Measurements from ENCODE around the gene SIK2.
"Not testable (repeated sequence)": the region's sequence is repeated elsewhere in the genome, so short reads cannot be mapped to it uniquely, and the experiment has no call there.

Gene SIK2

DNA sequence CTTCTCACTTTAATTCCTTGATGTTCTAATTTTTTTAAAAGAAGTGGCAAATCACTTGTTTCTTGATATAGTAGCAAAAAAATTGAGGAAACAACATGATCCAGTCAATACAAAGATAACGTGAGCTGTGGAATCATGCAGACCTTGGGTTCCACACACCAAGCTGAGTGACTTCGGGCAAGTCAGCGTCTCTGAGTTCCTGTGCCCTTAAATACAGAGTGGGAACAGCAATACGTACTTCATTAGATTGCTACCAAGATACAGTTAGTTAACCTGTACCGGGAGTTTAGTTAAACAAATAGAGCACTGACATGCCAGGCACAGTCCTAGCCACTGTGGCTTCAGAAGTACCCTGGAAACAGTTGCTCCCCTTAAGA lies 105.4 kb downstream of the SIK2 start:
- peaks cover 46% of the 10 kb centered on the region for H3K36me3 ChIP-seq (ENCODE audit: insufficient read depth, low read length)
- H3K27ac ChIP-seq (ENCODE audit: low read depth, low read length), result no peak overlapping the region
- no peak overlapping the region for H3K4me3 ChIP-seq (ENCODE audit: low read depth in 1 of 2, low read length in 2 of 2)

DNA sequence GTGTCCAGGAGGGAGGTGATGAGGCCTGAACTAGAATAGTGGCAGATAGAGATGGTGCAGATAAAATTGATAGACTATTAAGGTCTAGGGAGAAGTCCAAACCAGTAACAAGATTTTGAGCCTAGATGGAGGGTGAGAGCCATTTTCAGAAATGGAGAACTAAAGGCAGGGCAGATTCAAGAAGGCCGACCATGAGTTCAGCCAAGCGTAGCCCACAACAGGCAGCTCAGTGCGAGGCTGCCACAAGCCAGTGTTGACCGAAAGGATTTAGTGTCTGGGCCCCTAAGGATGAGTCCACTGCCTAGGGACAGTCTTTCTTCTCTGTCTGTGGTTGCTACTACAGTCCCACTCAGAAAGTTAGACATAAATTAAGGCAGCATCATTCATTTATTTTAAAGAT lies 112.3 kb downstream of the SIK2 start:
- Histone ChIP-seq H3K27me3 (ENCODE audit: control insufficient read depth in 1 of 2, insufficient read depth in 2 of 2, low read length in 2 of 2) (no peaks in the 10 kb centered on the region), H3K4me1 (ENCODE audit: insufficient read depth, low read length) (peaks cover 13% of the 10 kb centered on the region), H3K9me3 (ENCODE audit: low read length) (no peaks in the 10 kb centered on the region), H3K4me3 (ENCODE audit: low read depth in 1 of 2, low read length in 2 of 2) (no peak overlapping the region), H3K36me3 (ENCODE audit: insufficient read depth, low read length) (peaks cover 10% of the 10 kb centered on the region), H3K27ac (ENCODE audit: low read depth, low read length) (no peak overlapping the region), H3K9ac (ENCODE audit: low read length) (no peak overlapping the region)

More for the DNA sequence above, 105.4 kb downstream of the SIK2 start:
- no peaks in the 10 kb centered on the region for H3K27me3 ChIP-seq (ENCODE audit: control insufficient read depth in 1 of 2, insufficient read depth in 2 of 2, low read length in 2 of 2)
- no peak overlapping the region for H3K9ac ChIP-seq (ENCODE audit: low read length)
- H3K4me1 ChIP-seq (ENCODE audit: insufficient read depth, low read length), result peaks cover 11% of the 10 kb centered on the region
- H3K9me3 ChIP-seq (ENCODE audit: low read length), result no peaks in the 10 kb centered on the region

DNA sequence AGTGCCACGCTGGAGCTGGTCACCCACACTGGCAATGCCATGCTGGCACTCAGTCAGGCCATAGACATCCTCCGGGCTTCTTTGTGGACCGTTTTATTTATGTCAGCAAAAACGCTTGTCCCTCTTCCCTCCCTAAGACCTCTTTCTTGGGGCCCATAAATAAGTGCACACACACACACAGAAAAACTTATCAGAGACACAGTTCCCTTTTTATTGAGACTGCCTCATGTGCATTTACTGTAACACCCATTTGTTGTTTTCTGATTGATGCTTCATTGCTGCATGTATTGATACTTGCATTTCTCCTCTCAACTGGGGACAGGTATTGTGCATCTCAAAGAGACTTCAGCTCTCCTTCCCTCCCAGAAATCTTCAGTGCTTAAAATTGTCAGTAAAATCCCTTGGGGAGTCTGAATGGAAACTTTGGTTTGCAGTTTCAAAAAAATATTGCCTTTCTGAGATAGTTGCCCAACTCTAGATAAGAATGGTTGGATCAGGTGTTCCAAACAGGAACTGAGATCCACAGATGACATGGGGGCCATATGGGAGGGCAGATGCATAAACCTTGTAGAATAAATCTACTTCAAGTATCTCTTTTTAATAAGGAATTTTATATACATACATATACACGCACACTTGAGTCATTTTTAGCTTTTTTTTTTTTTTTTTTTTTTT lies 113.0 kb downstream of the SIK2 start:
- no peak overlapping the region for H3K9ac ChIP-seq (ENCODE audit: low read length)
- peaks cover 13% of the 10 kb centered on the region for H3K4me1 ChIP-seq (ENCODE audit: insufficient read depth, low read length)
- no peak overlapping the region for H3K27ac ChIP-seq (ENCODE audit: low read depth, low read length)
- no peaks in the 10 kb centered on the region for H3K9me3 ChIP-seq (ENCODE audit: low read length)
- H3K36me3 ChIP-seq (ENCODE audit: insufficient read depth, low read length), result peaks cover 18% of the 10 kb centered on the region
- H3K4me3 ChIP-seq (ENCODE audit: low read depth in 1 of 2, low read length in 2 of 2), result no peak overlapping the region
- H3K27me3 ChIP-seq (ENCODE audit: control insufficient read depth in 1 of 2, insufficient read depth in 2 of 2, low read length in 2 of 2), result no peaks in the 10 kb centered on the region

DNA sequence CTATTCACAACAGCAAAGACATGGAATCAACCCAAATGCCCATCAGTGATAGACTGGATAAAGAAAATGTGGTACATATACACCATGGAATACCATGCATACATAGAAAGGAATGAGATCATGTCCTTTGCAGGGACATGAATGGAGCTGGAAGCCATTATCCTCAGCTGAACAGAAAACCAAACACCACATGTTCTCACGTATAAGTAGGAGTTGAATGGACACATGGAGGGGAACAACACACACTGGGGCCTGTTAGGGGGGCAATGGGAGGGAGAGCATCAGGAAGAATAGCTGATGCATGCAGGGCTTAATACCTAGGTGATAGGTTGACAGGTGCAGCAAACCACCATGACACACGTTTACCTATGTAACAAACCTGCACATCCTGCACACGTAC lies 115.4 kb downstream of the SIK2 start:
- not testable (repeated sequence) for H3K9me3 ChIP-seq (ENCODE audit: low read length); H3K4me3 ChIP-seq (ENCODE audit: low read depth in 1 of 2, low read length in 2 of 2); H3K9ac ChIP-seq (ENCODE audit: low read length); H3K27ac ChIP-seq (ENCODE audit: low read depth, low read length); H3K27me3 ChIP-seq (ENCODE audit: control insufficient read depth in 1 of 2, insufficient read depth in 2 of 2, low read length in 2 of 2)
- Histone ChIP-seq H3K4me1 (ENCODE audit: insufficient read depth, low read length) (peaks cover 13% of the 10 kb centered on the region), H3K36me3 (ENCODE audit: insufficient read depth, low read length) (peaks cover 34% of the 10 kb centered on the region)

DNA sequence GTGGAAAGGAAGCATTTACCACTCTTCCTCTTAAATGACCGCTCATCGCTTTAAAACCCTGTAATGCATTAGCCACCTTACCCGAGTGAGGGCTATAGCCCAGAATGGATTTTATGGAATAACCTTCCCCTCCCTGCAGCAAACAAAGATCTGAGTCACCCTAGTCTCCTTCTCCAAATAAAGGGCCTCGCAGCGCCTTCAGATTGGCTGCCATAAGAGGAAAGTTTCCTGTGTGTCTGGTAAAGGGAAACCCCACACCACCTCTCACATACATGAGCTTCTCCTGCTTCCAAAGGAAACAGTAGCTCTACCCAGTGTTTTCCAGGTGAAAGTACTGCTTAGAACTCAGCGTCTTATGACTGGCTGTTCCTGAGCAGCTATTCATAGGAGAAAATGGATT lies 116.2 kb downstream of the SIK2 start:
- Histone ChIP-seq H3K9ac (ENCODE audit: low read length) (no peak overlapping the region), H3K27me3 (ENCODE audit: control insufficient read depth in 1 of 2, insufficient read depth in 2 of 2, low read length in 2 of 2) (no peaks in the 10 kb centered on the region), H3K36me3 (ENCODE audit: insufficient read depth, low read length) (peaks cover 40% of the 10 kb centered on the region), H3K27ac (ENCODE audit: low read depth, low read length) (peak overlapping the region; percentile 36), H3K4me1 (ENCODE audit: insufficient read depth, low read length) (peaks cover 13% of the 10 kb centered on the region), H3K4me3 (ENCODE audit: low read depth in 1 of 2, low read length in 2 of 2) (no peak overlapping the region), H3K9me3 (ENCODE audit: low read length) (no peaks in the 10 kb centered on the region)

DNA sequence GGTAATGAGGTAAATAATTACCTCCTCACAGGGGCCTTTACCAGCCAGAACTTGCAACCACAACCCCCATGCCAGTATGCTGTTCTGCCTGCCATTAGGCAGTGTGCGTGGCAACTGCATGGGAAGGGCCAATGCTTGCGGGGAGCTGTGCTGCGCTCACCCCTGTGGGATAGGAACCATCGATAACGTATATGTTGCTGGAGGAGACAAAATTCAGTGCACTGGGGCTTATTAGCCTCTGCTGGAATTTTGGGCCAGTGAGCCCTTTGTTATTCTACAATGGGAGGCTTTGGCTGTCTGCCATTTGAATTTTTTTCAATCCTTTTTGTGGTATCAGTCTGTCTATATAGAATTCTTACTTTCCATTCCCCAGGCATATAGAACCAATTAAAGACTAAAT lies 116.6 kb downstream of the SIK2 start:
- Histone ChIP-seq H3K36me3 (ENCODE audit: insufficient read depth, low read length) (peaks cover 42% of the 10 kb centered on the region), H3K9me3 (ENCODE audit: low read length) (no peaks in the 10 kb centered on the region), H3K9ac (ENCODE audit: low read length) (no peak overlapping the region), H3K27ac (ENCODE audit: low read depth, low read length) (peak overlapping the region; percentile 36), H3K4me1 (ENCODE audit: insufficient read depth, low read length) (peaks cover 13% of the 10 kb centered on the region), H3K27me3 (ENCODE audit: control insufficient read depth in 1 of 2, insufficient read depth in 2 of 2, low read length in 2 of 2) (no peaks in the 10 kb centered on the region), H3K4me3 (ENCODE audit: low read depth in 1 of 2, low read length in 2 of 2) (no peak overlapping the region)

DNA sequence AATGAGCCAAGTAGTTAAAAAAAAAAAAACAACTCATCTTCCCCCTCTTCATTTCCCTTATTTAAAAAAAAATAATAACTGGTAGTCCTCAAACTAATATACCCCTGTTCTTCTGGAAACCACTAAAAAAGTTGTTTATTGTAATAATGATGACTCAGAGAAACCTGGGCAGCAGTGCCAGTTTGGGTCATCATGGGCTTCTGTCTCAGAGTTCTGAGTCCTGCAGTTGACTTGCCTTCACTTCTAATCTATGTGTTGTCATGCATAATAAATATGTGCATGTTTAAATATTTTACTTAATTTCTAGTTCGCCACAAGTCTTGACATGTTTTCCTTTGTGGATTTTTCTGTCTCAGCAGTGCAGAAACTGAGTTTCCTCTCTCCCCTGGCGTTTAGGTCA lies 117.1 kb downstream of the SIK2 start:
- Histone ChIP-seq H3K4me3 (ENCODE audit: low read depth in 1 of 2, low read length in 2 of 2) (no peak overlapping the region), H3K9ac (ENCODE audit: low read length) (no peak overlapping the region), H3K4me1 (ENCODE audit: insufficient read depth, low read length) (peaks cover 13% of the 10 kb centered on the region), H3K27ac (ENCODE audit: low read depth, low read length) (no peak overlapping the region), H3K9me3 (ENCODE audit: low read length) (no peaks in the 10 kb centered on the region), H3K27me3 (ENCODE audit: control insufficient read depth in 1 of 2, insufficient read depth in 2 of 2, low read length in 2 of 2) (no peaks in the 10 kb centered on the region), H3K36me3 (ENCODE audit: insufficient read depth, low read length) (peaks cover 47% of the 10 kb centered on the region)

DNA sequence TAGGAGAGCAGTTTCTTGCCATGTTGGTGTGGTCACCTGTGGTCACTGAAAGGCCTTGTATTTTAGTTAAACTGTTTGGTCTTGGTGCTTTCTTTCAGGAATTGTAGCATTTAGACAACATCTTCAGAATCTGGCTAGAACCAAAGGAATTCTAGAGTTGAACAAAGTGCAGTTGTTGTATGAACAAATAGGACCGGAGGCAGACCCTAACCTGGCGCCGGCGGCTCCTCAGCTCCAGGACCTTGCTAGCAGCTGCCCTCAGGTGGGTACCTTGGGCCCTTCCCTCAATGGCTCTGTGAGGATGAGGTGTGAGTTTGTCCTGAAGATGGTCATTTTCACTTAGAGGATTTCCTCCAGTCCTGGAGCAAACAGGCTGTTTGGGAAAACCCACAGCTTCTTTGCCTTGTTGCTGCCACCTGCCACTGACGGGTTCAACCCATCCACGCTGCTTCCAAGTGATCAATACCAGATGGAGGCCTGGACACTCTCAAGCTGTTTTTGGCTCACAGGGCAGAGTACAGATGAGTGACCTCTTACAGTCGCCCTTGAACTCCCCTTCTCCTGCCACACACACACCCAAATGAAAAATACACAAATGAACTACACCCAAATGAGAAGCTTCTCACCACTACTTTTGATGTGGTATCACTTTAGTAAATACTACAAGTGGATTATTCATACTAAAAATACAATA lies 118.7 kb downstream of the SIK2 start:
- no peaks in the 10 kb centered on the region for H3K27me3 ChIP-seq (ENCODE audit: control insufficient read depth in 1 of 2, insufficient read depth in 2 of 2, low read length in 2 of 2)
- H3K27ac ChIP-seq (ENCODE audit: low read depth, low read length), result no peak overlapping the region
- no peak overlapping the region for H3K4me3 ChIP-seq (ENCODE audit: low read depth in 1 of 2, low read length in 2 of 2)
- peaks cover 54% of the 10 kb centered on the region for H3K36me3 ChIP-seq (ENCODE audit: insufficient read depth, low read length)
- H3K4me1 ChIP-seq (ENCODE audit: insufficient read depth, low read length), result peaks cover 13% of the 10 kb centered on the region
- H3K9me3 ChIP-seq (ENCODE audit: low read length), result no peaks in the 10 kb centered on the region
- no peak overlapping the region for H3K9ac ChIP-seq (ENCODE audit: low read length)

DNA sequence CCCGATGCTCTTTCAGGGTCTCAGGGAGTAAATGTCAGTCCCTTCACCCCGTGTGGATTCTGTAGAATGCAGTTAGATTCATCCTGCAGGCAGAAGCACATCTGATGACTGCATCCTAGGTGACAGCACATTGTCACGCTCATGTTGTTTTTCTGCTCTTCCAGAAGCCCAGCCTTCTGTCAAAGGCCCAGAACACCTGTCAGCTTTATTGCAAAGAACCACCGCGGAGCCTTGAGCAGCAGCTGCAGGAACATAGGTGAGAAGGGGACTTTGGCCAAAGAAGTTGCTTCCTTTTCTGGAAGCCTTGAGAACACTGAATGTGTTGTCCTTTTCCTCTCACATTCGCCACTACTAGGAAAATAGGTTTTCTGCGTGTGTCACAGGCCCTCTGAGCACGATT lies 120.3 kb downstream of the SIK2 start:
- Histone ChIP-seq H3K27ac (ENCODE audit: low read depth, low read length) (no peak overlapping the region), H3K27me3 (ENCODE audit: control insufficient read depth in 1 of 2, insufficient read depth in 2 of 2, low read length in 2 of 2) (no peaks in the 10 kb centered on the region), H3K9ac (ENCODE audit: low read length) (no peak overlapping the region), H3K36me3 (ENCODE audit: insufficient read depth, low read length) (peaks cover 60% of the 10 kb centered on the region), H3K4me1 (ENCODE audit: insufficient read depth, low read length) (peaks cover 13% of the 10 kb centered on the region), H3K4me3 (ENCODE audit: low read depth in 1 of 2, low read length in 2 of 2) (no peak overlapping the region), H3K9me3 (ENCODE audit: low read length) (no peaks in the 10 kb centered on the region)

DNA sequence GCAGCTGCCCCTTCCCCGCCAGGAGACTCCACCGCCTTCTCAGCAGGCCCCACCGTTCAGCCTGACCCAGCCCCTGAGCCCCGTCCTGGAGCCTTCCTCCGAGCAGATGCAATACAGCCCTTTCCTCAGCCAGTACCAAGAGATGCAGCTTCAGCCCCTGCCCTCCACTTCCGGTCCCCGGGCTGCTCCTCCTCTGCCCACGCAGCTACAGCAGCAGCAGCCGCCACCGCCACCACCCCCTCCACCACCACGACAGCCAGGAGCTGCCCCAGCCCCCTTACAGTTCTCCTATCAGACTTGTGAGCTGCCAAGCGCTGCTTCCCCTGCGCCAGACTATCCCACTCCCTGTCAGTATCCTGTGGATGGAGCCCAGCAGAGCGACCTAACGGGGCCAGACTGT lies 121.3 kb downstream of the SIK2 start:
- H3K4me3 ChIP-seq (ENCODE audit: low read depth in 1 of 2, low read length in 2 of 2), result no peak overlapping the region
- H3K27ac ChIP-seq (ENCODE audit: low read depth, low read length), result no peak overlapping the region
- H3K9me3 ChIP-seq (ENCODE audit: low read length), result no peaks in the 10 kb centered on the region
- peaks cover 66% of the 10 kb centered on the region for H3K36me3 ChIP-seq (ENCODE audit: insufficient read depth, low read length)
- H3K27me3 ChIP-seq (ENCODE audit: control insufficient read depth in 1 of 2, insufficient read depth in 2 of 2, low read length in 2 of 2), result no peaks in the 10 kb centered on the region
- H3K4me1 ChIP-seq (ENCODE audit: insufficient read depth, low read length), result peaks cover 6% of the 10 kb centered on the region
- H3K9ac ChIP-seq (ENCODE audit: low read length), result no peak overlapping the region

DNA sequence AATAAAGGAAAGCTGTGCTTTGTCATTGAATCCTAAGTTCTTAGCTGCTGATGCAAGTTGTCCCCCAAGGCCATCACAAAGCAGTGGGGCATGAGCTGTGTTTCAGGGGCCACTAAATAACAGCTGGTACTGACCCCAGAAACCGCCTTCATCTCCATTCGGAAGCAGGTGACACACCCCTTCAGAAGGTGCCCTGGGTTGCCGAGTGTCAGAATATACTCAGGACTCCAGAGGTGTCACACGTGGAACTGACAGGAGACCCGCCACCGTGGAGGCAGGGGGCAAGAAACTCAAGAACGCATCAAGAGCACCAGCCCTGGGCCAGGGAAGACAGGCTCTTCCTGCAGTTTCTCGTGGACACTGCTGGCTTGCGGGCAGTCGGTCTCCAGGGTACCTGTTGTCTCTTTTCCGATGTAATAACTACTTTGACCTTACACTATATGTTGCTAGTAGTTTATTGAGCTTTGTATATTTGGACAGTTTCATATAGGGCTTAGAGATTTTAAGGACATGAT lies 122.4 kb downstream of the SIK2 start:
- no peak overlapping the region for H3K4me3 ChIP-seq (ENCODE audit: low read depth in 1 of 2, low read length in 2 of 2)
- no peaks in the 10 kb centered on the region for H3K27me3 ChIP-seq (ENCODE audit: control insufficient read depth in 1 of 2, insufficient read depth in 2 of 2, low read length in 2 of 2)
- peaks cover 63% of the 10 kb centered on the region for H3K36me3 ChIP-seq (ENCODE audit: insufficient read depth, low read length)
- no peak overlapping the region for H3K27ac ChIP-seq (ENCODE audit: low read depth, low read length)
- H3K4me1 ChIP-seq (ENCODE audit: insufficient read depth, low read length), result peaks cover 8% of the 10 kb centered on the region
- no peaks in the 10 kb centered on the region for H3K9me3 ChIP-seq (ENCODE audit: low read length)
- no peak overlapping the region for H3K9ac ChIP-seq (ENCODE audit: low read length)

DNA sequence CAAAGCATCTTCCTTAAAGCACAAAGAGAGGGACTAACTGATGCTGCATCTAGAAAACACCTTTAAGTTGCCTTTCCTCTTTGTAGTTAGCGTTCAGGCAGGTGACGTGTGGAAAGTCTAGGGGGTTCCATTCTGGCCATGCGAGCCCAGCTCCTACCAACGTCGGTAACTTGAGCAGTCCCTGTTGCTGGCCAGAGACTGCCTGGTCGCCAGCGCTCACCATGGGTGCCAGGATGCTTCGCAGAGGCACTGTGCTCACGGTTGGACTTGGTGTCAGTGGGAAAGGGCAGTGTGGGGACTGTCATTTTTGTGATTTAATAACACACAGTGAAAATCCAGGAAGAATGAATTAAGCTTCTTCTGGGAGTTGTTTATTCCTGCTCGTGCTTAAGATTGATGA lies 123.4 kb downstream of the SIK2 start:
- Histone ChIP-seq H3K27me3 (ENCODE audit: control insufficient read depth in 1 of 2, insufficient read depth in 2 of 2, low read length in 2 of 2) (no peaks in the 10 kb centered on the region), H3K4me1 (ENCODE audit: insufficient read depth, low read length) (peaks cover 13% of the 10 kb centered on the region), H3K9me3 (ENCODE audit: low read length) (no peaks in the 10 kb centered on the region), H3K4me3 (ENCODE audit: low read depth in 1 of 2, low read length in 2 of 2) (no peak overlapping the region), H3K27ac (ENCODE audit: low read depth, low read length) (no peak overlapping the region), H3K36me3 (ENCODE audit: insufficient read depth, low read length) (peaks cover 54% of the 10 kb centered on the region), H3K9ac (ENCODE audit: low read length) (no peak overlapping the region)

Measured in muscle layer of colon (tissue), 2 donors.